Mesenchymal stem cell (in vitro differentiated cells and primary cell): ENCODE data around the gene MIAT.

Experiments
- DNase-seq: peaks from one replicate; pipeline ENCODE4 v3.0.0-alpha.2; 2013
- H2AFZ ChIP-seq: one replicate; pipeline ENCODE4 v1.6.1; 2013; ENCODE audit warnings: low read depth, mild to moderate bottlenecking, control low read depth, inconsistent platforms, low read length, moderate library complexity
- H2AK5ac ChIP-seq: 2 replicates; pipeline ENCODE4 v1.6.1; 2013; ENCODE audit warnings: low read length, moderate library complexity, mild to moderate bottlenecking, inconsistent platforms; ENCODE audit not compliant: severe bottlenecking
- H2BK120ac ChIP-seq: one replicate; pipeline ENCODE4 v1.6.1; 2013; ENCODE audit warnings: low read depth, mild to moderate bottlenecking, inconsistent platforms, low read length, moderate library complexity
- H2BK12ac ChIP-seq, 2 experiments: one replicate each; pipeline ENCODE4 v1.6.1; 2013; ENCODE audit warnings: inconsistent platforms in 2 of 2, low read length in 2 of 2, mild to moderate bottlenecking in 2 of 2, moderate library complexity in 2 of 2, control low read depth in 1 of 2
- H2BK15ac ChIP-seq: one replicate; pipeline ENCODE4 v1.6.1; 2013; ENCODE audit warnings: mild to moderate bottlenecking, low read depth, inconsistent platforms; ENCODE audit not compliant: poor library complexity, severe bottlenecking
- H2BK5ac ChIP-seq: 2 replicates; pipeline ENCODE4 v1.6.1; 2013; ENCODE audit warnings: low read depth, mild to moderate bottlenecking, low read length, control low read depth, inconsistent platforms; ENCODE audit not compliant: poor library complexity, severe bottlenecking
- H3K14ac ChIP-seq, 2 experiments: one replicate each; pipeline ENCODE4 v1.6.1; 2013; ENCODE audit warnings: inconsistent platforms in 2 of 2, low read length in 2 of 2, control low read depth in 1 of 2, mild to moderate bottlenecking in 1 of 2, moderate library complexity in 1 of 2
- H3K18ac ChIP-seq, 2 experiments: one replicate each; pipeline ENCODE4 v1.6.1; 2013; ENCODE audit warnings: inconsistent platforms in 2 of 2, low read length in 2 of 2, control low read depth in 1 of 2, low read depth in 1 of 2, mild to moderate bottlenecking in 1 of 2
- H3K23ac ChIP-seq, 2 experiments: one replicate each; pipeline ENCODE4 v1.6.1; 2013; ENCODE audit warnings: inconsistent platforms in 2 of 2, low read length in 2 of 2, mild to moderate bottlenecking in 2 of 2, moderate library complexity in 2 of 2, control low read depth in 1 of 2
- H3K27ac ChIP-seq: 2 replicates; pipeline ENCODE4 v1.5.1; 2013; ENCODE audit warnings: mild to moderate bottlenecking, moderate library complexity, low read length, control low read depth, inconsistent platforms; ENCODE audit not compliant: poor library complexity, severe bottlenecking
- H3K27me3 ChIP-seq, 2 experiments: 2 replicates each; pipeline versions ENCODE4 v1.6.1 to v1.7.0; 2013; ENCODE audit warnings: low read length in 2 of 2, mild to moderate bottlenecking in 2 of 2, moderate library complexity in 2 of 2, control low read depth in 1 of 2, inconsistent platforms in 1 of 2; ENCODE audit not compliant: control insufficient read depth in 1 of 2, insufficient read depth in 1 of 2
- H3K36me3 ChIP-seq, 2 experiments: 2 replicates each; pipeline versions ENCODE4 v1.6.1 to v1.7.0; 2013; ENCODE audit warnings: low read length in 2 of 2, control low read depth in 1 of 2, inconsistent platforms in 1 of 2, low read depth in 1 of 2, mild to moderate bottlenecking in 1 of 2; ENCODE audit not compliant: insufficient read depth in 2 of 2, control insufficient read depth in 1 of 2
- H3K4ac ChIP-seq, 2 experiments: one replicate each; pipeline ENCODE4 v1.6.1; 2013; ENCODE audit warnings: inconsistent platforms in 2 of 2, low read length in 2 of 2, mild to moderate bottlenecking in 2 of 2, moderate library complexity in 2 of 2, control low read depth in 1 of 2, low read depth in 1 of 2
- H3K4me1 ChIP-seq: 2 replicates; pipeline ENCODE4 v1.6.1; 2013; ENCODE audit warnings: low read depth, low read length, control low read depth; ENCODE audit not compliant: control insufficient read depth, insufficient read depth
- H3K4me2 ChIP-seq: 2 replicates; pipeline ENCODE4 v1.6.1; 2013; ENCODE audit warnings: low read length, mild to moderate bottlenecking, inconsistent platforms; ENCODE audit not compliant: poor library complexity, severe bottlenecking
- H3K4me3 ChIP-seq, 2 experiments: 2 replicates each; pipeline versions ENCODE4 v1.5.1 to v1.7.0; 2013; ENCODE audit warnings: low read length in 2 of 2, mild to moderate bottlenecking in 2 of 2, control low read depth in 1 of 2, low read depth in 1 of 2; ENCODE audit not compliant: insufficient read depth in 1 of 2
- H3K79me1 ChIP-seq: replicated peaks from 2 replicates; pipeline ENCODE4 v1.6.1; 2013; ENCODE audit warnings: mild to moderate bottlenecking, control low read depth, low read length, inconsistent platforms; ENCODE audit not compliant: poor library complexity, severe bottlenecking
- H3K9ac ChIP-seq: 2 replicates; pipeline ENCODE4 v1.7.0; 2013; ENCODE audit warnings: mild to moderate bottlenecking, low read length, moderate library complexity
- H3K9me3 ChIP-seq: 2 replicates; pipeline ENCODE4 v1.7.0; 2013; ENCODE audit warnings: mild to moderate bottlenecking, low read length; ENCODE audit not compliant: control insufficient read depth
- H4K8ac ChIP-seq: one replicate; pipeline ENCODE4 v1.6.1; 2013; ENCODE audit warnings: inconsistent platforms, mild to moderate bottlenecking, low read length, moderate library complexity
- H4K91ac ChIP-seq: one replicate; pipeline ENCODE4 v1.6.1; 2013; ENCODE audit warnings: mild to moderate bottlenecking, low read length, inconsistent platforms
- WGBS: methylation state at CpG from one replicate; pipeline ENCODE4 v1.1.7; 2013; ENCODE audit warnings: mixed read lengths; 5-methylcytosine and 5-hydroxymethylcytosine counted together

MIAT gene

GRCh38 chr22:26617271-26618199, 39.9 kb upstream of the MIAT start, which contains the start of gene CRYBB1:
Gene CRYBB1 (minus strand): TSS chr22:26618027. CDS start chr22:26616319, 1,708 bp downstream.
- no peak within 1 kb of the TSS for H3K9ac ChIP-seq
- no peak within 1 kb of the TSS for H2AK5ac ChIP-seq
- no peaks in the 10 kb centered on the region for H3K36me3 ChIP-seq
- H3K4ac ChIP-seq = no peak within 1 kb of the TSS
- no peak within 1 kb of the TSS for H2AFZ ChIP-seq
- no peak within 1 kb of the TSS for H2BK120ac ChIP-seq
- no peak within 1 kb of the TSS for H3K4me2 ChIP-seq
- no peak within 1 kb of the TSS for H3K27ac ChIP-seq
- peaks cover 2% of the 10 kb centered on the region for H3K4me1 ChIP-seq
- no peak within 1 kb of the TSS for H2BK15ac ChIP-seq
- no peak within 1 kb of the TSS for H2BK12ac ChIP-seq
- H4K91ac ChIP-seq = peak within 1 kb of the TSS; percentile 7
- H3K27me3 ChIP-seq = peaks cover 13 to 77% of the 10 kb centered on the region in 2 experiments
- no peaks in the 10 kb centered on the region for H3K9me3 ChIP-seq
- H2BK5ac ChIP-seq = no peak within 1 kb of the TSS
- 51% methylated on average over 6 of the region's 7 CpGs for WGBS
- DNase-seq = no peak
- H3K79me1 ChIP-seq = no peaks in the 10 kb centered on the region
- H3K4me3 ChIP-seq = no peak within 1 kb of the TSS
- peak within 1 kb of the TSS in 1 of 2 experiments; percentile 18 for H3K14ac ChIP-seq
- H4K8ac ChIP-seq = peak within 1 kb of the TSS; percentile 80
- no peak within 1 kb of the TSS for H3K23ac ChIP-seq
- no peak within 1 kb of the TSS for H3K18ac ChIP-seq

GRCh38 chr22:26618455-26618854, 38.9 kb upstream of the MIAT start:
- Histone ChIP-seq H4K91ac (no peak overlapping the region), H2BK120ac (no peak overlapping the region), H4K8ac (no peak overlapping the region), H3K18ac (no peak overlapping the region), H3K36me3 (no peaks in the 10 kb centered on the region), H3K27me3 (peaks cover 21 to 79% of the 10 kb centered on the region in 2 experiments), H3K9ac (no peak overlapping the region), H2AFZ (no peak overlapping the region), H3K27ac (no peak overlapping the region), H3K4ac (no peak overlapping the region), H3K4me1 (peaks cover 2% of the 10 kb centered on the region), H3K14ac (no peak overlapping the region), H3K4me2 (no peak overlapping the region), H3K23ac (no peak overlapping the region), H2BK15ac (no peak overlapping the region), H3K9me3 (no peaks in the 10 kb centered on the region), H2BK5ac (no peak overlapping the region), H3K79me1 (no peaks in the 10 kb centered on the region), H3K4me3 (no peak overlapping the region), H2BK12ac (no peak overlapping the region), H2AK5ac (no peak overlapping the region)
- DNase-seq = no peak
- 96% methylated on average over 7 of the region's 8 CpGs for WGBS

- peaks cover 23 to 79% of the 10 kb centered on the region in 2 experiments for H3K27me3 ChIP-seq
- no peak overlapping the region for H2BK5ac ChIP-seq
- H3K9me3 ChIP-seq = no peaks in the 10 kb centered on the region
- no peak for DNase-seq
- H3K23ac ChIP-seq = no peak overlapping the region
- no peak overlapping the region for H4K8ac ChIP-seq
- no peak overlapping the region for H3K18ac ChIP-seq
- H4K91ac ChIP-seq = no peak overlapping the region
- no peaks in the 10 kb centered on the region for H3K79me1 ChIP-seq
- H2AFZ ChIP-seq = no peak overlapping the region
- no peaks in the 10 kb centered on the region for H3K36me3 ChIP-seq
- H2AK5ac ChIP-seq = no peak overlapping the region
- no peak overlapping the region for H3K27ac ChIP-seq
- H3K4me1 ChIP-seq = peaks cover 2% of the 10 kb centered on the region
- no peak overlapping the region for H3K4me2 ChIP-seq
- H3K4ac ChIP-seq = no peak overlapping the region
- H2BK120ac ChIP-seq = no peak overlapping the region
- H2BK12ac ChIP-seq = no peak overlapping the region
- H3K9ac ChIP-seq = no peak overlapping the region
- no peak overlapping the region for H3K4me3 ChIP-seq
- H2BK15ac ChIP-seq = no peak overlapping the region
- 82% methylated on average over 5 of the region's 6 CpGs for WGBS
- no peak overlapping the region for H3K14ac ChIP-seq
Observed at GRCh38 chr22:26619510-26619909, 37.9 kb upstream of the MIAT start.

- Histone ChIP-seq H4K91ac (no peak overlapping the region), H3K4me3 (no peak overlapping the region), H3K36me3 (no peaks in the 10 kb centered on the region), H2BK120ac (no peak overlapping the region), H2BK12ac (no peak overlapping the region), H2BK5ac (no peak overlapping the region), H3K14ac (no peak overlapping the region), H2AFZ (no peak overlapping the region), H4K8ac (no peak overlapping the region), H3K27ac (no peak overlapping the region), H3K4ac (no peak overlapping the region), H3K79me1 (no peaks in the 10 kb centered on the region), H3K4me2 (no peak overlapping the region), H3K9me3 (no peaks in the 10 kb centered on the region), H3K27me3 (peaks cover 26 to 79% of the 10 kb centered on the region in 2 experiments), H3K4me1 (peaks cover 2% of the 10 kb centered on the region), H2AK5ac (no peak overlapping the region), H3K9ac (no peak overlapping the region), H2BK15ac (no peak overlapping the region), H3K18ac (no peak overlapping the region), H3K23ac (no peak overlapping the region)
- no peak for DNase-seq
- WGBS = 96% methylated on average over 1 of the region's 2 CpGs
Observed at GRCh38 chr22:26620197-26620596, 37.2 kb upstream of the MIAT start.
